HG02588 (cell line): Measurements from ENCODE around the gene UGT1A1.

Experiments used
- ATAC-seq: cut with Tn5 transposase; IDR thresholded peaks from one replicate; pipeline ENCODE4 v1.9.1; 2021; ENCODE audit warnings: mild to moderate bottlenecking, moderate library complexity; ENCODE audit not compliant: unreplicated experiment

The UGT1A1 gene

DNA sequence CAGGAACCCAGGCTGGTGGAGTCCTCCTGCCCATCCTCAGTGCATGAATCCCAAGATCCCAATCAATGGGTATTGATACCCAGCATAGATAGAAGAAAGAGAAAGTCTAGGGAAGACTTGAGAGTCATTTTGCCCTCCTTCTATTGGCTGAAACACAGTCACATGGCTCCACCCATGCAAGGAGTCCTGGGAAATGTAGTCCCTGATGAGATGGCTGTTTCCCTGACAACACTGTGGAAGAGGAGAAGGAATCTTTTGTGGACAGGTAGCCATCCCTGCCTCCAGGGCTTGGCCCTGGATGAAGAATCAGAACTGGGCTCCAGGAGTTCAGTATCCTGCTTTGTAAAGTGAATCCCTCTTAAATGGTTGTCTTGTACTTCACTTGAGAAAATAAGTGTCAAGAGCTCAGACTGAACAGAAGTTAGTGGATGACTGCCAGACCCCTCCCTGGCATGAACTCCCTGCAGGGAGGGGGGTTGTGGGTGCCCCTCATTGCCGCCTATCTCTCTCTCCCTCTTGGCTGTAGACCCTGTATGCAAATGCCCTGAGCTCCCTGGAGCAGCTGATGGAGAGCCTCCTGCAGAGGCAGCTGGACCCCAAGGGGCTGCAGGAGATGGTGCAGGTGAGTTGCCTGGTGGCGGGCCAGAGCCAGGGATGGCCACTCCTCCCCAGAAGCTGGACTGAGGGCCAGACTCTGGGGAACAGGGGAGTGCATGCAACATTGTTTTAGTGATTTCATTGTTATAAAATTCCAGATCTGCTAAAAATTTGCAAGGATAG is 54.2 kb downstream of the UGT1A1 start:
- no peak for ATAC-seq

GRCh38 chr2:233815861-233816260 is 55.8 kb downstream of the UGT1A1 start:
- ATAC-seq, result no peak

DNA sequence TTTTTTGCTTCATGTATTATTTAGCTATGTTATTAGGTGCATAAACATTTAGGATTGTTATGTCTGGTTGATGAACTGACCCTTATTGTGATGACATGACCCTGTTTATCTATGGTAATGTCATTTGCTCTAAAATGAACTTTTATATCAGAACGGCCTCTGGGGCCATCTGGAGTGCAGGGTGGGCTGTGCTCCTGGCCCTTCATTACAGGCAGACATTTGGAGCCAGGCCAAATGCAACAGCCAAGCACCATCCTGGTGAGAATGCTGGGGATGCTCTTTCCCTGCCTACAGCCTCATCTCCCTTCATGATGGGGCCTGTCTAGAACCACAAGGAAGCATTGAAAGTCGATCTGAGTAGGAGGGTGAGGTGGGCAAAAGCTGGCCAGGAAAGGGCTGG is 56.3 kb downstream of the UGT1A1 start:
- no peak for ATAC-seq

DNA sequence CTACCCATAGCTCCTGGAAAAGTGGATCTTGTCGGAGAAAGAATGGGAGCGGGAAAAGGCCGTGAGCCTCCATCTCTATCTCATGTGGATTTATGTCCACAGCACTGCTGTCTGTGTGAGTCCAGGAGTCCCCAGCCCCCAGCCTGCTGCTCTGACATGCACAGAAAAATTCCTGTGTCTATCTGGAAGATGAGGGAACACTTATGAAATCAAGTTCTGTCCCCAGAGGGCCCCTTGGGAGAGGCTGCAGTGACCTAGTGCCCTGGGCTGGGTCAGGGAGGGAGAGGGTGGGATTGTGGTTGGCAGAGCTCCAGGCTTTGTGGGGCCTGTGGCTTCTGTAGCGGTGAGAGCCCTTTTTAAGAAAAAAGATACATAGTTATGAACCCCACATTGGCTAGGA is 56.7 kb downstream of the UGT1A1 start:
- no peak for ATAC-seq

DNA sequence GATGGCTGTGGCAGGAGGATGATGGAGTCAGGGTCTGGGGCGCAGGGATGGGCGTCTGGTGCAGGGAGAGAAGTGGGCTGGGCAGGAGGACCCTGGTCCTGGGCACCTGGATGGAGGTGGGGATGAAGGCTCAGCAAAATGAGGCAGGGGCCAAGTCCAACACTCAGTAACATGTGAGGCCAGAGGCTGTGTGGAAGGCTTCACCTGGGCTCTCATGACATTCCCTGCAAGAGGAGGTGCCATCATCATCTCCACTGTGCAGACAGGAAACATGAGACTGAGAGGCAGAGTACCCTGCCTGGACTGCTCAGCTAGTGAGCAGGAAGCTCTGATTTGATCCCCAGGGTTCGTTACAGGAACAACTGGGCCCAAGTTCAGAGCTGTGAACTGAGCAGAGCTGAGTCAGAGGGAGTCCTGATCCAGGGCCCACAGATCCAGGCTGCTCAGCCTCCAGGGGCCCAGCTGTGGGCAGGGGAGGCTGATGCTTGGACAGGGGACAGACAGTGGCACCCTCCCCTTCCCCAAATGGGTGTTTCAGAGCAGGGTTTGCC is 57.4 kb downstream of the UGT1A1 start:
- no peak for ATAC-seq

GRCh38 chr2:233817995-233818638 is 58.0 kb downstream of the UGT1A1 start:
- ATAC-seq, result no peak

DNA sequence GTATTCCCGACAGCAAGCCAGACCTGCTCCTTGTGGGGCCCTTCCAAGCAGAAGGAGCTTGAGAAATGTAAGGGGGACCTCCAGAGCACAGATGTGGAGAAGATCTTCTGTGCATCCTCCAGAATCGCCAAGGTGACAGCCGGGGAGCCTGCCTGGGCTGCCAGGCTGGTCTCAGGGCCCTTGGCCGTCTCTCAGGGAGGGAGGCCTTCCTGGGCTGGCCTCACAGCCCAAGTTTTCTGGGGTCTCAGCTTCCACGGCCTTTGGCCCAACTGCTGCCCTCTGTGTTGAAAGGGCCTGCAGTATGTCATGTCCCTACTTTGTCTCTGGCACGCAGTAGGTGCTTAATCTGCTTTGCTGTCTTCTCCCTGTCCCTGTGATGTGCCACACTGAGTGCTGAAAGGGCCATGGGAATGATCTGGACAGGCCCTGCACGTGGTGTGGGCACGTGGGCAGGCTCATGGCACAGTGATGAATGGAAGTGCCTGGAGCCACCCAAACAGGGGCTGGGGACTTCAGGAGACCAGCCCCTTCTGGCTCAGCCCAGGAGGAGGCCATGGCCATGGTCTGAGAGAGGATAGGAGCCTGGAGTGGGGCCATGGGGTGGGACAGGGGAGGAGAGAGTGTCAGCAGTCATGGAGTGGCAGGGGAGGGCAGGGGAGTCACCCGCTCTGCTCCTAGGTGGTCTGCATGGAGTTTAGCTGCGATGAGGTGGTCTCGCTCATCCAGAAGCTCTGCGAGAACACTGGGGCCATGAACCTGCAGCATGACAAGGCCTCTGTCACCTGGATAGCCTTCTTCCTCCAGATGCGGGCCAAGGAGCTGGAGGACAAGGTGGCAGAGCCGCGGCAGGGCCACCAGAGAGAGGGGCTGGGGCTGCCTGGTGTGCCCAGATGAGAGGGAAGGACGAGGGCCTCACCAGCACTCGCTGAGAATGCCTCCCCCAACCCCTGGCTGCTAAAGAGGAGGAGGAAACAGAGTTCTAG is 58.9 kb downstream of the UGT1A1 start:
- ATAC-seq, result no peak

GRCh38 chr2:233819884-233820773 is 60.1 kb downstream of the UGT1A1 start:
- ATAC-seq, result no peak

GRCh38 chr2:233820774-233821105 is 60.7 kb downstream of the UGT1A1 start:
- no peak for ATAC-seq

DNA sequence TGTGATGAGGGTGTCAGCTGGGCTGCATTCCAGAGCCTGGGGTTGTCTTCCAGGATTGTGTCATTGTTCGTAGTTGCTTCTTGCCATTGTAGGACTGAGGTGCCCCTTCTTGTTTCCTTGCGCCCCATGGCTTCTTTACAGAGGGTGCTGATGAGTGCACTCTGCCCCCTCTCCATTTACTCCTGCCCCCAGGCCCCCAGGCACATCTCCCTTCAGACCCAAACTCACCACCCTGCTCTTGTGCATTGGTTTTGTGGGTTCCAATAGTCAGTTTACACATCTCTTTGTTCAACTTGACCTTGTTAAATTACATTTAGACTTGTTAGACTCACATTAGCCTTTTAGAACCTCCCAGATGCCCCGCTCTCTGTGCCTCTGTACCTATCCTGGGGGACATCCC is 61.1 kb downstream of the UGT1A1 start:
- no peak for ATAC-seq

DNA sequence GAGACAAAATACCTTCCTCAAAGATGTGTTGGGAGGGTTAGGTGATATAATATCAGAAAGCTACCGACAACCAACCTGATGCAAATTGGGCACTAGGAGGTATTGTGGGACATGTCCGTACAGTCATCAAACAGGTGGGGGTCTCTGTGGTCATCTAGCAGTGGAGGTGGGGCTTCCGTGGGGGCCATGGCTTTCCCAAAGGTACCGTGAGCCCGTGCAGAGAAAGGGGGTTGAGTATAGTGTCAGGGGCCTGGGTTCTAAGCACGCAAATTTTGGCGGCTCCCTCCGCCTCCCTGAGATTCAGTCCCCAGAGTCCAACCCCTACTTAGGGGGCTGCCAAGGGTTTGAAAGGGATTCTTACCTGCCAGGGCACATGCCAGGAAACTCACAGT is 61.6 kb downstream of the UGT1A1 start:
- ATAC-seq, result no peak

GRCh38 chr2:233822101-233822771 is 62.2 kb downstream of the UGT1A1 start:
- ATAC-seq, result no peak
